ENCODE results near the gene DHX15.

The DHX15 gene

GRCh38 chr4:24559032-24559821 lies 25.1 kb downstream of the DHX15 start:
- Histone ChIP-seq H3K9ac (ENCODE audit: low read length) (peak overlapping the region; percentile 50), H2AFZ (ENCODE audit: low read depth, low read length) (no peak overlapping the region), H2BK5ac (ENCODE audit: low read depth, low read length, poor library complexity, severe bottlenecking) (no peak overlapping the region), H3K18ac (ENCODE audit: low read depth in 1 of 2, low read length in 2 of 2) (no peak overlapping the region), H2BK15ac (ENCODE audit: low read depth, poor library complexity, severe bottlenecking) (no peak overlapping the region), H3K23ac (ENCODE audit: low read length in 2 of 2) (no peak overlapping the region), H4K91ac (ENCODE audit: low read length) (no peak overlapping the region), H3K4me3 (ENCODE audit: insufficient read depth in 1 of 2, low read depth in 1 of 2, low read length in 2 of 2) (no peak overlapping the region), H4K8ac (ENCODE audit: low read length) (no peak overlapping the region), H3K4me2 (ENCODE audit: low read length, poor library complexity, severe bottlenecking) (no peak overlapping the region), H3K14ac (ENCODE audit: low read length in 2 of 2) (no peak overlapping the region), H3K27me3 (ENCODE audit: control insufficient read depth in 1 of 2, insufficient read depth in 1 of 2, low read length in 2 of 2) (no peaks in the 10 kb centered on the region), H3K9me3 (ENCODE audit: control insufficient read depth, low read length) (no peaks in the 10 kb centered on the region), H2BK12ac (ENCODE audit: low read length in 2 of 2) (no peak overlapping the region), H3K79me1 (replicated peaks; ENCODE audit: low read length, poor library complexity, severe bottlenecking) (no peaks in the 10 kb centered on the region), H2AK5ac (ENCODE audit: low read length, severe bottlenecking) (no peak overlapping the region), H3K4ac (ENCODE audit: low read depth in 1 of 2, low read length in 2 of 2) (no peak overlapping the region), H2BK120ac (ENCODE audit: low read depth, low read length) (no peak overlapping the region), H3K27ac (ENCODE audit: low read length, poor library complexity, severe bottlenecking) (no peak overlapping the region), H3K4me1 (ENCODE audit: control insufficient read depth, insufficient read depth, low read depth, low read length) (peaks cover 2% of the 10 kb centered on the region), H3K36me3 (ENCODE audit: control insufficient read depth in 1 of 2, insufficient read depth in 2 of 2, low read depth in 1 of 2, low read length in 2 of 2) (peaks cover 7 to 38% of the 10 kb centered on the region in 2 experiments)
- no peak for DNase-seq
- WGBS = 100% methylated on average over 1 of the region's 3 CpGs

GRCh38 chr4:24557026-24558025 lies 27.0 kb downstream of the DHX15 start:
- Histone ChIP-seq H3K4me2 (ENCODE audit: low read length, poor library complexity, severe bottlenecking) (no peak overlapping the region), H2BK15ac (ENCODE audit: low read depth, poor library complexity, severe bottlenecking) (no peak overlapping the region), H2BK5ac (ENCODE audit: low read depth, low read length, poor library complexity, severe bottlenecking) (no peak overlapping the region), H3K23ac (ENCODE audit: low read length in 2 of 2) (no peak overlapping the region), H2AFZ (ENCODE audit: low read depth, low read length) (no peak overlapping the region), H3K9ac (ENCODE audit: low read length) (no peak overlapping the region), H3K14ac (ENCODE audit: low read length in 2 of 2) (no peak overlapping the region), H3K4me1 (ENCODE audit: control insufficient read depth, insufficient read depth, low read depth, low read length) (no peaks in the 10 kb centered on the region), H2BK12ac (ENCODE audit: low read length in 2 of 2) (no peak overlapping the region), H4K8ac (ENCODE audit: low read length) (no peak overlapping the region), H3K36me3 (ENCODE audit: control insufficient read depth in 1 of 2, insufficient read depth in 2 of 2, low read depth in 1 of 2, low read length in 2 of 2) (peaks cover 7 to 42% of the 10 kb centered on the region in 2 experiments), H3K9me3 (ENCODE audit: control insufficient read depth, low read length) (no peaks in the 10 kb centered on the region), H3K4me3 (ENCODE audit: insufficient read depth in 1 of 2, low read depth in 1 of 2, low read length in 2 of 2) (no peak overlapping the region), H4K91ac (ENCODE audit: low read length) (no peak overlapping the region), H3K18ac (ENCODE audit: low read depth in 1 of 2, low read length in 2 of 2) (no peak overlapping the region), H3K79me1 (replicated peaks; ENCODE audit: low read length, poor library complexity, severe bottlenecking) (no peaks in the 10 kb centered on the region), H2BK120ac (ENCODE audit: low read depth, low read length) (no peak overlapping the region), H2AK5ac (ENCODE audit: low read length, severe bottlenecking) (no peak overlapping the region), H3K27ac (ENCODE audit: low read length, poor library complexity, severe bottlenecking) (no peak overlapping the region), H3K4ac (ENCODE audit: low read depth in 1 of 2, low read length in 2 of 2) (no peak overlapping the region), H3K27me3 (ENCODE audit: control insufficient read depth in 1 of 2, insufficient read depth in 1 of 2, low read length in 2 of 2) (no peaks in the 10 kb centered on the region)
- DNase-seq = peak; percentile 48
- WGBS = 72% methylated on average over 6 of the region's 8 CpGs

GRCh38 chr4:24551492-24552289 lies 32.7 kb downstream of the DHX15 start:
- no peak overlapping the region for H2BK12ac ChIP-seq (ENCODE audit: low read length in 2 of 2)
- no peak overlapping the region for H3K4me2 ChIP-seq (ENCODE audit: low read length, poor library complexity, severe bottlenecking)
- no peak overlapping the region for H3K18ac ChIP-seq (ENCODE audit: low read depth in 1 of 2, low read length in 2 of 2)
- H3K36me3 ChIP-seq (ENCODE audit: control insufficient read depth in 1 of 2, insufficient read depth in 2 of 2, low read depth in 1 of 2, low read length in 2 of 2) = peaks cover 3 to 62% of the 10 kb centered on the region in 2 experiments
- no peak overlapping the region for H3K14ac ChIP-seq (ENCODE audit: low read length in 2 of 2)
- no peak overlapping the region for H3K27ac ChIP-seq (ENCODE audit: low read length, poor library complexity, severe bottlenecking)
- no peak overlapping the region for H2AFZ ChIP-seq (ENCODE audit: low read depth, low read length)
- H3K23ac ChIP-seq (ENCODE audit: low read length in 2 of 2) = no peak overlapping the region
- no peak overlapping the region for H2BK15ac ChIP-seq (ENCODE audit: low read depth, poor library complexity, severe bottlenecking)
- H4K91ac ChIP-seq (ENCODE audit: low read length) = no peak overlapping the region
- H2AK5ac ChIP-seq (ENCODE audit: low read length, severe bottlenecking) = no peak overlapping the region
- no peak overlapping the region for H4K8ac ChIP-seq (ENCODE audit: low read length)
- no peak overlapping the region for H3K4me3 ChIP-seq (ENCODE audit: insufficient read depth in 1 of 2, low read depth in 1 of 2, low read length in 2 of 2)
- peaks cover 1% of the 10 kb centered on the region for H3K4me1 ChIP-seq (ENCODE audit: control insufficient read depth, insufficient read depth, low read depth, low read length)
- no peaks in the 10 kb centered on the region for H3K9me3 ChIP-seq (ENCODE audit: control insufficient read depth, low read length)
- H2BK5ac ChIP-seq (ENCODE audit: low read depth, low read length, poor library complexity, severe bottlenecking) = no peak overlapping the region
- H2BK120ac ChIP-seq (ENCODE audit: low read depth, low read length) = no peak overlapping the region
- no peak overlapping the region for H3K4ac ChIP-seq (ENCODE audit: low read depth in 1 of 2, low read length in 2 of 2)
- peak; percentile 64 for DNase-seq
- peaks cover 2% of the 10 kb centered on the region for H3K79me1 ChIP-seq (replicated peaks; ENCODE audit: low read length, poor library complexity, severe bottlenecking)
- no peaks in the 10 kb centered on the region for H3K27me3 ChIP-seq (ENCODE audit: control insufficient read depth in 1 of 2, insufficient read depth in 1 of 2, low read length in 2 of 2)
- WGBS = no CpG with 5 or more reads among the region's 2 CpGs
- H3K9ac ChIP-seq (ENCODE audit: low read length) = peak overlapping the region; percentile 47
